Left colon (tissue), 2 donors: ENCODE results near the gene GRIFIN. TPM values are rescaled to one million over a fixed set of nuclear protein-coding genes. Genes with fewer than 3 reads are reported as not detected.

ENCODE experiments used
- ATAC-seq: fragments of 200-7000 bp; cut with Tn5 transposase; one replicate; pipeline ENCODE4 v1.9.1; 2020; ENCODE audit warnings: mild to moderate bottlenecking, moderate library complexity
- DNase-seq, 2 donors: peaks; one replicate each; pipeline ENCODE4 v3.0.0-alpha.2; 2020
- intact Hi-C, 2 donors: fragments of 100-400 bp; cut with DNase I in 1 of 2; cut with micrococcal nuclease in 1 of 2; formaldehyde crosslinking; loops; one replicate each; pipeline versions ENCODE4 v1.11.2 to v1.14.0; 2022; cut with DNase I, micrococcal nuclease
- long read RNA-seq: library from polyadenylated mRNA; unstranded; transcript quantifications from one replicate; pipeline ENCODE4 v2.0.0, GENCODE V29; 2021
- total RNA-seq, 2 donors: library from RNA; stranded (reverse); fragmentation: NEBNext Ultra II Directional; extraction: Animal tissue kit (Norgen Biotek cat#: 25700); gene quantifications; one replicate each; pipeline ENCODE4 v1.2.1, GENCODE V29; 2021
- donor health status: DM: no; HTN: no; CAD: no.
- donor health status: DM: yes; HTN: yes; CAD: no.

Gene GRIFIN
- not detected for total RNA-seq
- long read RNA-seq = 0 reads

GRCh38 chr7:2476298-2476697 is at the start of gene GRIFIN:
Gene GRIFIN, minus strand, starts transcription at chr7:2476398. Its CDS starts 15 bp downstream, at chr7:2476383.
- intact Hi-C loops = no loop called here
- DNase-seq (no peak), ATAC-seq (no peak)

- no peak for ATAC-seq
- DNase-seq = peak in 1 of 2 donors; percentile 51
- intact Hi-C loops = no loop called here
Observed at GRCh38 chr7:2524808-2525657, 48.8 kb upstream of the GRIFIN start.

- DNase-seq (peak; percentile 94 to 98), ATAC-seq (peak; percentile 61)
- intact Hi-C loops = no loop called here
Observed at GRCh38 chr7:2523941-2524807, 48.0 kb upstream of the GRIFIN start.

GRCh38 chr7:2523461-2523936 is 47.3 kb upstream of the GRIFIN start:
- intact Hi-C loops = no loop called here
- ATAC-seq (peak; percentile 46), DNase-seq (peak; percentile 68 to 70)

- peak; percentile 74 to 79 for DNase-seq
- intact Hi-C loops = no loop called here
- ATAC-seq = peak; percentile 23
Observed at GRCh38 chr7:2522780-2523433, 46.7 kb upstream of the GRIFIN start.

- ATAC-seq (peak; percentile 13), DNase-seq (peak; percentile 74)
- intact Hi-C loops = no loop called here
Observed at GRCh38 chr7:2521952-2522591, 45.9 kb upstream of the GRIFIN start.

GRCh38 chr7:2521341-2521745 is 45.1 kb upstream of the GRIFIN start:
- ATAC-seq = no peak
- intact Hi-C loops = no loop called here
- DNase-seq = peak in 1 of 2 donors; percentile 47

- intact Hi-C loops = no loop called here
- DNase-seq (peak; percentile 60), ATAC-seq (peak; percentile 12)
Observed at GRCh38 chr7:2520761-2521290, 44.6 kb upstream of the GRIFIN start.

- intact Hi-C loops = no loop called here
- ATAC-seq (no peak), DNase-seq (peak; percentile 68)
Observed at GRCh38 chr7:2520131-2520760, 44.0 kb upstream of the GRIFIN start.

GRCh38 chr7:2519119-2519930 is 43.1 kb upstream of the GRIFIN start, which contains the start of gene LFNG:
Gene LFNG, plus strand, starts transcription at chr7:2519774. Its CDS starts 88 bp downstream, at chr7:2519862.
- DNase-seq (peak; percentile 84 to 93), ATAC-seq (peak; percentile 38)
- intact Hi-C loops = no loop called here

- DNase-seq (no peak), ATAC-seq (no peak)
- intact Hi-C loops = no loop called here
Observed at GRCh38 chr7:2518737-2519118, 42.5 kb upstream of the GRIFIN start.

GRCh38 chr7:2517678-2518507 is 41.7 kb upstream of the GRIFIN start:
- peak; percentile 74 to 76 for DNase-seq
- peak; percentile 8 for ATAC-seq
- intact Hi-C loops = no loop called here

- DNase-seq = no peak
- intact Hi-C loops = no loop called here
- no peak for ATAC-seq
Observed at GRCh38 chr7:2517026-2517425, 40.8 kb upstream of the GRIFIN start.

GRCh38 chr7:2516194-2516555 is 40.0 kb upstream of the GRIFIN start:
- ATAC-seq (no peak), DNase-seq (no peak)
- intact Hi-C loops = no loop called here

- ATAC-seq (no peak), DNase-seq (no peak)
- intact Hi-C loops = no loop called here
Observed at GRCh38 chr7:2515424-2516193, 39.4 kb upstream of the GRIFIN start.
